Measurements from ENCODE around the gene TUBGCP5. TPM values are rescaled to one million over a fixed set of nuclear protein-coding genes. Genes with fewer than 3 reads are reported as not detected.
"Not testable (repeated sequence)": the region's sequence is repeated elsewhere in the genome, so short reads cannot be mapped to it uniquely, and the experiment has no call there.

TUBGCP5 gene
- total and polyA plus RNA-seq, 10 of the 15 experiments (the other 5 are each of a cell fraction or from before 2014, with no cell fraction given) = 6.4 to 29.2 (median 20.2) TPM

- H4K20me1 ChIP-seq (ENCODE audit: control insufficient read depth, insufficient read depth); H3K9me3 ChIP-seq (replicated peaks; ENCODE audit: control insufficient read depth, insufficient read depth, low read length); SMC1A ChIA-PET (ENCODE audit: uncharacterized antibody, unreplicated experiment); H3K4me3 ChIP-seq; H3K27ac ChIP-seq (ENCODE audit: control insufficient read depth, insufficient read depth); POLR2A ChIA-PET; DNase-seq (ENCODE audit: low read depth, low spot score); H2AFZ ChIP-seq (ENCODE audit: control insufficient read depth, low read depth, low read length); FAIRE-seq; BruUV-seq (replicated peaks); H3K9ac ChIP-seq (ENCODE audit: control insufficient read depth, insufficient read depth, low read length); ATAC-seq; CTCF ChIA-PET; intact Hi-C loops (cut with micrococcal nuclease; ENCODE audit: unreplicated experiment); H3K4me2 ChIP-seq (ENCODE audit: control insufficient read depth, insufficient read depth); in situ Hi-C loops (cut with MboI); H3K4me1 ChIP-seq (ENCODE audit: control insufficient read depth, insufficient read depth, low read length); H3K27me3 ChIP-seq (replicated peaks in 1 of 2; ENCODE audit: control insufficient read depth in 2 of 2, insufficient read depth in 2 of 2, low read length in 1 of 2); H3K79me2 ChIP-seq (ENCODE audit: control insufficient read depth, insufficient read depth, low read length): not testable (repeated sequence)
- RAD21 ChIA-PET (ENCODE audit: unreplicated experiment) = interaction anchor here (0.7 kb wide), 1 partner anchor 17 kb away, joined by 4 read pairs; no protein-coding TSS in a partner anchor
- WGBS (ENCODE audit: insufficient coverage, insufficient replicate concordance, low lambda C conversion rate, missing lambda C conversion rate) = 98% methylated on average over 9 of the region's 9 CpGs
- H3K36me3 ChIP-seq (ENCODE audit: control insufficient read depth in 2 of 2, insufficient read depth in 2 of 2, low read length in 1 of 2) = peaks cover 10 to 29% of the 10 kb centered on the region in 2 experiments
Measured at GRCh38 chr15:23012616-23013015, 26.8 kb downstream of the TUBGCP5 start.

GRCh38 chr15:23003736-23004135 lies 35.6 kb downstream of the TUBGCP5 start:
- intact Hi-C loops (cut with micrococcal nuclease; ENCODE audit: unreplicated experiment) (no loop called here), in situ Hi-C loops (cut with MboI) (no loop called here)
- SMC1A ChIA-PET (ENCODE audit: uncharacterized antibody, unreplicated experiment) = no interaction called here
- Histone ChIP-seq H3K9me3 (replicated peaks; ENCODE audit: control insufficient read depth, insufficient read depth, low read length) (no peaks in the 10 kb centered on the region), H3K36me3 (ENCODE audit: control insufficient read depth in 2 of 2, insufficient read depth in 2 of 2, low read length in 1 of 2) (peaks cover 12 to 24% of the 10 kb centered on the region in 2 experiments), H4K20me1 (ENCODE audit: control insufficient read depth, insufficient read depth) (no peaks in the 10 kb centered on the region), H3K9ac (ENCODE audit: control insufficient read depth, insufficient read depth, low read length) (no peak overlapping the region), H3K27ac (ENCODE audit: control insufficient read depth, insufficient read depth) (no peak overlapping the region), H3K4me3 (no peak overlapping the region), H3K4me2 (ENCODE audit: control insufficient read depth, insufficient read depth) (no peak overlapping the region), H3K27me3 (replicated peaks in 1 of 2; ENCODE audit: control insufficient read depth in 2 of 2, insufficient read depth in 2 of 2, low read length in 1 of 2) (no peaks in the 10 kb centered on the region), H3K4me1 (ENCODE audit: control insufficient read depth, insufficient read depth, low read length) (no peaks in the 10 kb centered on the region), H3K79me2 (ENCODE audit: control insufficient read depth, insufficient read depth, low read length) (no peaks in the 10 kb centered on the region), H2AFZ (ENCODE audit: control insufficient read depth, low read depth, low read length) (no peak overlapping the region)
- BruUV-seq (replicated peaks) = no TSS peak
- ATAC-seq (no peak), DNase-seq (ENCODE audit: low read depth, low spot score) (no peak), FAIRE-seq (no peak)
- RAD21 ChIA-PET (ENCODE audit: unreplicated experiment) = no interaction called here
- CTCF ChIA-PET = no interaction called here
- WGBS (ENCODE audit: insufficient coverage, insufficient replicate concordance, low lambda C conversion rate, missing lambda C conversion rate) = 97% methylated on average over 5 of the region's 5 CpGs
- TF ChIP-seq, protein P1, sequence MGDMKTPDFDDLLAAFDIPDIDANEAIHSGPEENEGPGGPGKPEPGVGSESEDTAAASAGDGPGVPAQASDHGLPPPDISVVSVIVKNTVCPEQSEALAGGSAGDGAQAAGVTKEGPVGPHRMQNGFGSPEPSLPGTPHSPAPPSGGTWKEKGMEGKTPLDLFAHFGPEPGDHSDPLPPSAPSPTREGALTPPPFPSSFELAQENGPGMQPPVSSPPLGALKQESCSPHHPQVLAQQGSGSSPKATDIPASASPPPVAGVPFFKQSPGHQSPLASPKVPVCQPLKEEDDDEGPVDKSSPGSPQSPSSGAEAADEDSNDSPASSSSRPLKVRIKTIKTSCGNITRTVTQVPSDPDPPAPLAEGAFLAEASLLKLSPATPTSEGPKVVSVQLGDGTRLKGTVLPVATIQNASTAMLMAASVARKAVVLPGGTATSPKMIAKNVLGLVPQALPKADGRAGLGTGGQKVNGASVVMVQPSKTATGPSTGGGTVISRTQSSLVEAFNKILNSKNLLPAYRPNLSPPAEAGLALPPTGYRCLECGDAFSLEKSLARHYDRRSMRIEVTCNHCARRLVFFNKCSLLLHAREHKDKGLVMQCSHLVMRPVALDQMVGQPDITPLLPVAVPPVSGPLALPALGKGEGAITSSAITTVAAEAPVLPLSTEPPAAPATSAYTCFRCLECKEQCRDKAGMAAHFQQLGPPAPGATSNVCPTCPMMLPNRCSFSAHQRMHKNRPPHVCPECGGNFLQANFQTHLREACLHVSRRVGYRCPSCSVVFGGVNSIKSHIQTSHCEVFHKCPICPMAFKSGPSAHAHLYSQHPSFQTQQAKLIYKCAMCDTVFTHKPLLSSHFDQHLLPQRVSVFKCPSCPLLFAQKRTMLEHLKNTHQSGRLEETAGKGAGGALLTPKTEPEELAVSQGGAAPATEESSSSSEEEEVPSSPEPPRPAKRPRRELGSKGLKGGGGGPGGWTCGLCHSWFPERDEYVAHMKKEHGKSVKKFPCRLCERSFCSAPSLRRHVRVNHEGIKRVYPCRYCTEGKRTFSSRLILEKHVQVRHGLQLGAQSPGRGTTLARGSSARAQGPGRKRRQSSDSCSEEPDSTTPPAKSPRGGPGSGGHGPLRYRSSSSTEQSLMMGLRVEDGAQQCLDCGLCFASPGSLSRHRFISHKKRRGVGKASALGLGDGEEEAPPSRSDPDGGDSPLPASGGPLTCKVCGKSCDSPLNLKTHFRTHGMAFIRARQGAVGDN (IDR thresholded peaks at IDR 0.05) = no peak
- no peak for TF ChIP-seq SUZ12 (IDR thresholded peaks at IDR 0.05; ENCODE audit: unreplicated experiment)
- TF ChIP-seq RCOR1 (conservative IDR thresholded peaks at IDR 0.05; ENCODE audit: low read depth, low read length) = no peak
- no peak for TF ChIP-seq GABPA (IDR thresholded peaks at IDR 0.05; ENCODE audit: low read depth)
- no peak for TF ChIP-seq CUX1 (IDR thresholded peaks at IDR 0.05; ENCODE audit: insufficient replicate concordance, low read depth, low read length)
- TF ChIP-seq KDM1A (IDR thresholded peaks at IDR 0.05; ENCODE audit: borderline replicate concordance) = no peak
- TF ChIP-seq RB1 (IDR thresholded peaks at IDR 0.05; ENCODE audit: borderline replicate concordance) = no peak
- POLR2A ChIA-PET = no interaction called here
